NT2/D1 (cell line): ENCODE data around the gene CRLF3.

Experiments used
- SUZ12 ChIP-seq: IDR thresholded peaks from 2 replicates; pipeline ENCODE4 v1.6.1; 2011; ENCODE audit not compliant: insufficient read length, insufficient read depth; ENCODE audit errors: extremely low read depth
- YY1 ChIP-seq: IDR thresholded peaks from 2 replicates; pipeline ENCODE4 v1.6.1; 2011; ENCODE audit not compliant: insufficient read length, insufficient read depth
- ZNF274 ChIP-seq: IDR thresholded peaks from 2 replicates; pipeline ENCODE4 v1.6.1; 2011; ENCODE audit warnings: mild to moderate bottlenecking, low read depth, low read length

DNA sequence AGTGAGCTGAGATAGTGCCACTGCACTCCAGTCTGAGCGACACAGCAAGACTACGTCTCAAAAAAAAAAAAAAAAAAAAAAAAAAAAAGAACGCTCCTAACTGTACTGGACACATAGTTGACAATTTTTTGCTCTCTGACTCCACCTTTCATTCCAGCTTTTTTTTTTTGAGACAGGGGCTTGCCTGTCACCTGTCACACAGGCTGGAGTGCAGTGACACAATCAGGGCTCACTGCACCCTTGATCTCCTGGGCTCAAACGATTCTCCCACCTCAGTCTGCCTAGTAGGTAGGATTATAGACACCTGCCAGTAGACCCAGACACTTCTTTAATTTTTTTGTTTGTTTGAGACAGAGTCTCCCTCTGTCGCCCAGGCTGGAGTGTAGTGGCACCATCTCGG is 2.6 kb upstream of the CRLF3 start:
- no peak for TF ChIP-seq ZNF274
- TF ChIP-seq YY1 = no peak
- no peak for TF ChIP-seq SUZ12
